ENCODE measurements around the gene ITPR2. TPM values are rescaled to one million over a fixed set of nuclear protein-coding genes. Genes with fewer than 3 reads are reported as not detected.

The ITPR2 gene
- total RNA-seq, 1 experiment from 2014 or later, result 14.3 TPM

DNA sequence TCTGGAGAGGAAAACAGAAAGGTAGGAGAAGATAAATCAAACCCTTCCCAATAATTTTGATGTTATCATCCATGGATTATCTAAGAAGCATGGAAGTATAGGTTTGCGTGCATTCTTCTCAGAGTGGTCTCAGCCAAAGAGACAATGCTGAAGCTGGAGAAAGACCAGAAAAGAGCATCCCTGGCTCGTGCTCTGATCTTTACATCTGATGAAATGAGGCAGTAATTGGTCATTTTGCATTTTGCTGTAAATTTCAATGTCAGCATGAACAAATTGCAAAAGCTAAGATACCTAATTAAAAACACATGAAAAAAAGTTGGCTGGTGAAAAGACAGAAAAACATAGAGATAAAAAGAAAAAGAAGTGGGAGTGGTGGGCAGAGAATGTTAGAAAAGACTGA lies 252.4 kb downstream of the ITPR2 start:
- H3K36me3 Mint-ChIP-seq (ENCODE audit: insufficient read depth, unreplicated experiment), result no peaks in the 10 kb centered on the region
- ChIA-PET CTCF (interaction anchor here (1.0 kb wide), 1 partner anchor 10 kb away, joined by 3 read pairs; no protein-coding TSS in a partner anchor), POLR2A (no interaction called here)
- H3K27me3 Mint-ChIP-seq (ENCODE audit: insufficient read depth, unreplicated experiment), result no peaks in the 10 kb centered on the region
- intact Hi-C loops (cut with micrococcal nuclease), result no loop called here
- no peak overlapping the region for H3K4me3 Mint-ChIP-seq (ENCODE audit: unreplicated experiment)
- TF ChIP-seq, protein P1, sequence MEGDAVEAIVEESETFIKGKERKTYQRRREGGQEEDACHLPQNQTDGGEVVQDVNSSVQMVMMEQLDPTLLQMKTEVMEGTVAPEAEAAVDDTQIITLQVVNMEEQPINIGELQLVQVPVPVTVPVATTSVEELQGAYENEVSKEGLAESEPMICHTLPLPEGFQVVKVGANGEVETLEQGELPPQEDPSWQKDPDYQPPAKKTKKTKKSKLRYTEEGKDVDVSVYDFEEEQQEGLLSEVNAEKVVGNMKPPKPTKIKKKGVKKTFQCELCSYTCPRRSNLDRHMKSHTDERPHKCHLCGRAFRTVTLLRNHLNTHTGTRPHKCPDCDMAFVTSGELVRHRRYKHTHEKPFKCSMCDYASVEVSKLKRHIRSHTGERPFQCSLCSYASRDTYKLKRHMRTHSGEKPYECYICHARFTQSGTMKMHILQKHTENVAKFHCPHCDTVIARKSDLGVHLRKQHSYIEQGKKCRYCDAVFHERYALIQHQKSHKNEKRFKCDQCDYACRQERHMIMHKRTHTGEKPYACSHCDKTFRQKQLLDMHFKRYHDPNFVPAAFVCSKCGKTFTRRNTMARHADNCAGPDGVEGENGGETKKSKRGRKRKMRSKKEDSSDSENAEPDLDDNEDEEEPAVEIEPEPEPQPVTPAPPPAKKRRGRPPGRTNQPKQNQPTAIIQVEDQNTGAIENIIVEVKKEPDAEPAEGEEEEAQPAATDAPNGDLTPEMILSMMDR (IDR thresholded peaks at IDR 0.05; ENCODE audit: unreplicated experiment), result no peak
- H3K27ac Mint-ChIP-seq (ENCODE audit: low read depth, unreplicated experiment), result no peak overlapping the region
- BruUV-seq (replicated peaks), result no TSS peak
- no peaks in the 10 kb centered on the region for H3K9me3 Mint-ChIP-seq (ENCODE audit: unreplicated experiment)
- H3K4me1 Mint-ChIP-seq (ENCODE audit: insufficient read depth, unreplicated experiment), result no peaks in the 10 kb centered on the region
- DNase-seq (ENCODE audit: unreplicated experiment), result no peak

DNA sequence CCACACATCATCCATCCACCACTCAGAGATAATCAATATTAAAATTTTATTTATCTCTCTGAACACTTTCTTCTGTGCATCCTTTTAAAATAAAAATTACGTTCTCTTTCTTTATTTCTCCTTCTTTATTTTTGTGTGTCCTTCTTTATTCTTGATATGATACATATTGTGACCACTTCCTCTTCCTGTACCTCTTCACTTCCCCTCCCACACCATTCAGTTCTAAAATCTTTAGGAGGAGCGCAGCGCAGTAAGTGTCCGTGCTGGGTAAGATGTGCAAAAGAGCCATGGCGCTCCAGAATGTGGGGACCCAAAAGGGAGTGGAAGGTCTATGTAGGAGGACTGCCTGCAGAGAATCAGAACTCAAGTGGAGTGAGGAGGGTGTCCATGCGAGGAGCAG lies 256.7 kb downstream of the ITPR2 start:
- BruUV-seq (replicated peaks), result no TSS peak

DNA sequence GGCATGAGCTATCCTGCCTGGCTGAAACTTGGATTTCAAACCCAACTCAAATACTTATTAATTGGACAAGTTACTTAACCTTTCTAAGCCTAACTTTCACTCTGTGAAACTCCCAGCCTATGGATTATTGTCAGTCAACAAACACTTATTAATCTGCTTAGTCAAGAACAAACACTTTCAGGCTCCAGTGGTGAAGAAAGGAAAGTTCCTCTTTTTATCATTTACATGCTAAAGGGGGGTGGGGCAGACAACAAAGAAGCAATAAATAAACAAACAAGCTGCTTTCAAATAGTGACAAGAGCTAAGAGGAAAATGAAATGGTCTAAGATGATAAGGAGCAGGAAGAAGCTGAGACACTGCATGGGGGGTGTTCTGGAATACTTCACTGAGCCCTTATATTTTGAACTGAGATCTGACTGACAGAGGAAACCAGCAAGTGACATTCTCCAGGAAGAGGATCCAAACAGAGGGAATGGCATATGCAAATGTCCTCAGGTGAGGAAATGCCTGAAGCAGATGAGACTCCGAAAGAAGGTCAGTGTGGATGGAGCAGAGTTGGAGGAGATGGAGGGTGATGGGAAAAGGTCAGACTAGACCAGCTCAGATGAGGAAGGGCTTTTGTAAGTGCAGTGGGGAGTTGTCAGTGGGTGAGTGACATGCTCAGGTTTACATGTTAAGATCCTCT lies 259.6 kb downstream of the ITPR2 start:
- ChIA-PET POLR2A (no interaction called here), CTCF (interaction anchor here (0.6 to 0.9 kb wide), 2 partner anchors 17 to 170 kb away, joined by 3 to 4 read pairs; no protein-coding TSS in a partner anchor)
- Mint-ChIP-seq H3K27ac (ENCODE audit: low read depth, unreplicated experiment) (no peak overlapping the region), H3K27me3 (ENCODE audit: insufficient read depth, unreplicated experiment) (no peaks in the 10 kb centered on the region), H3K36me3 (ENCODE audit: insufficient read depth, unreplicated experiment) (peaks cover 4% of the 10 kb centered on the region), H3K9me3 (ENCODE audit: unreplicated experiment) (no peaks in the 10 kb centered on the region), H3K4me1 (ENCODE audit: insufficient read depth, unreplicated experiment) (no peaks in the 10 kb centered on the region), H3K4me3 (ENCODE audit: unreplicated experiment) (no peak overlapping the region)
- BruUV-seq (replicated peaks), result no TSS peak
- TF ChIP-seq, protein P1 (IDR thresholded peaks at IDR 0.05; ENCODE audit: unreplicated experiment), result no peak
- intact Hi-C loops (cut with micrococcal nuclease), result no loop called here
- no peak for DNase-seq (ENCODE audit: unreplicated experiment)

More for the DNA sequence above, 256.7 kb downstream of the ITPR2 start:
- intact Hi-C loops (cut with micrococcal nuclease), result no loop called here
- ChIA-PET POLR2A (no interaction called here), CTCF (no interaction called here)
- no peak for DNase-seq (ENCODE audit: unreplicated experiment)
- H3K9me3 Mint-ChIP-seq (ENCODE audit: unreplicated experiment), result no peaks in the 10 kb centered on the region
- H3K27ac Mint-ChIP-seq (ENCODE audit: low read depth, unreplicated experiment), result no peak overlapping the region
- no peaks in the 10 kb centered on the region for H3K4me1 Mint-ChIP-seq (ENCODE audit: insufficient read depth, unreplicated experiment)
- H3K27me3 Mint-ChIP-seq (ENCODE audit: insufficient read depth, unreplicated experiment), result no peaks in the 10 kb centered on the region
- TF ChIP-seq, protein P1 (IDR thresholded peaks at IDR 0.05; ENCODE audit: unreplicated experiment), result no peak
- H3K4me3 Mint-ChIP-seq (ENCODE audit: unreplicated experiment), result no peak overlapping the region
- peaks cover 4% of the 10 kb centered on the region for H3K36me3 Mint-ChIP-seq (ENCODE audit: insufficient read depth, unreplicated experiment)

DNA sequence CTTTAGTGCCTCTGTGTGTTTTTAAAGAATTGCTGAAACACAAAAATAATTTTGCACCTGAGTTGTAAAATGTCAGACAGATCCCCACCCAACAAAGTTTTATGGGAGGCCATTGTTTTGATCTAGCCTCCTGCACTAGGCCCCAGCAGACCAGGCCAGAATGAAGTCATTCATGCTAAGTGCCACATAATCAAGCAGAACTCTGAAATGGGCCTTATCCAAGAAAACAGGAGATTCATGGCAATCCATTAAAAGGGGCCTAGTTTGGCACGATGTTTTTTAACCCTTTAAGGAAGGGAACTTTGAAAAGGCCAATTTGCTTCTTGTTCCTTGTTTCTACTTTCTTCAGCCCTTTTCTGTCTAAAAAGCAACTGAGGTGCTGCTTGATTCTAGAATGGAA lies 260.9 kb downstream of the ITPR2 start:
- H3K4me3 Mint-ChIP-seq (ENCODE audit: unreplicated experiment), result no peak overlapping the region
- TF ChIP-seq, protein P1 (IDR thresholded peaks at IDR 0.05; ENCODE audit: unreplicated experiment), result no peak
- no peaks in the 10 kb centered on the region for H3K4me1 Mint-ChIP-seq (ENCODE audit: insufficient read depth, unreplicated experiment)
- ChIA-PET POLR2A (no interaction called here), CTCF (interaction anchor here (0.5 kb wide), 1 partner anchor 14 kb away, joined by 3 read pairs; no protein-coding TSS in a partner anchor)
- H3K27me3 Mint-ChIP-seq (ENCODE audit: insufficient read depth, unreplicated experiment), result no peaks in the 10 kb centered on the region
- peaks cover 4% of the 10 kb centered on the region for H3K36me3 Mint-ChIP-seq (ENCODE audit: insufficient read depth, unreplicated experiment)
- BruUV-seq (replicated peaks), result no TSS peak
- no peak for DNase-seq (ENCODE audit: unreplicated experiment)
- H3K27ac Mint-ChIP-seq (ENCODE audit: low read depth, unreplicated experiment), result no peak overlapping the region
- no peaks in the 10 kb centered on the region for H3K9me3 Mint-ChIP-seq (ENCODE audit: unreplicated experiment)
- intact Hi-C loops (cut with micrococcal nuclease), result no loop called here
